ENCODE data around the gene APPL2. TPM values are rescaled to one million over a fixed set of nuclear protein-coding genes. Genes with fewer than 3 reads are reported as not detected.

Gene APPL2
- total RNA-seq, 1 experiment from 2014 or later: 16.1 TPM

GRCh38 chr12:105194947-105195346 lies 41.0 kb downstream of the APPL2 start:
- TF ChIP-seq, protein P1, sequence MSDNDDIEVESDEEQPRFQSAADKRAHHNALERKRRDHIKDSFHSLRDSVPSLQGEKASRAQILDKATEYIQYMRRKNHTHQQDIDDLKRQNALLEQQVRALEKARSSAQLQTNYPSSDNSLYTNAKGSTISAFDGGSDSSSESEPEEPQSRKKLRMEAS (CRISPR knock-in tag; IDR thresholded peaks at IDR 0.05): no peak
- no peak for TF ChIP-seq ZBTB21 (CRISPR knock-in tag; IDR thresholded peaks at IDR 0.05; ENCODE audit: borderline replicate concordance)
- no peak for TF ChIP-seq TEAD4 (CRISPR knock-in tag; IDR thresholded peaks at IDR 0.05)
- no peak for TF ChIP-seq HMGXB4 (CRISPR knock-in tag; IDR thresholded peaks at IDR 0.05)
- TF ChIP-seq ESRRA (CRISPR knock-in tag; IDR thresholded peaks at IDR 0.05; ENCODE audit: borderline replicate concordance): no peak
- TF ChIP-seq OVOL2 (CRISPR knock-in tag; IDR thresholded peaks at IDR 0.05; ENCODE audit: borderline replicate concordance): no peak
- TF ChIP-seq TEAD1 (CRISPR knock-in tag; IDR thresholded peaks at IDR 0.05): no peak
- TF ChIP-seq E2F1 (CRISPR knock-in tag; IDR thresholded peaks at IDR 0.05): no peak
- TF ChIP-seq FOXK1 (CRISPR knock-in tag; IDR thresholded peaks at IDR 0.05): no peak
- no peak for TF ChIP-seq CREB1 (CRISPR knock-in tag; IDR thresholded peaks at IDR 0.05)
- no peak for TF ChIP-seq NFATC4 (CRISPR knock-in tag; IDR thresholded peaks at IDR 0.05)
- no peak for TF ChIP-seq HMGA2 (CRISPR knock-in tag; IDR thresholded peaks at IDR 0.05)
- TF ChIP-seq, protein P2, sequence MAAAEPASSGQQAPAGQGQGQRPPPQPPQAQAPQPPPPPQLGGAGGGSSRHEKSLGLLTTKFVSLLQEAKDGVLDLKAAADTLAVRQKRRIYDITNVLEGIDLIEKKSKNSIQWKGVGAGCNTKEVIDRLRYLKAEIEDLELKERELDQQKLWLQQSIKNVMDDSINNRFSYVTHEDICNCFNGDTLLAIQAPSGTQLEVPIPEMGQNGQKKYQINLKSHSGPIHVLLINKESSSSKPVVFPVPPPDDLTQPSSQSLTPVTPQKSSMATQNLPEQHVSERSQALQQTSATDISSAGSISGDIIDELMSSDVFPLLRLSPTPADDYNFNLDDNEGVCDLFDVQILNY (CRISPR knock-in tag; IDR thresholded peaks at IDR 0.05): no peak
- TF ChIP-seq, protein P3, sequence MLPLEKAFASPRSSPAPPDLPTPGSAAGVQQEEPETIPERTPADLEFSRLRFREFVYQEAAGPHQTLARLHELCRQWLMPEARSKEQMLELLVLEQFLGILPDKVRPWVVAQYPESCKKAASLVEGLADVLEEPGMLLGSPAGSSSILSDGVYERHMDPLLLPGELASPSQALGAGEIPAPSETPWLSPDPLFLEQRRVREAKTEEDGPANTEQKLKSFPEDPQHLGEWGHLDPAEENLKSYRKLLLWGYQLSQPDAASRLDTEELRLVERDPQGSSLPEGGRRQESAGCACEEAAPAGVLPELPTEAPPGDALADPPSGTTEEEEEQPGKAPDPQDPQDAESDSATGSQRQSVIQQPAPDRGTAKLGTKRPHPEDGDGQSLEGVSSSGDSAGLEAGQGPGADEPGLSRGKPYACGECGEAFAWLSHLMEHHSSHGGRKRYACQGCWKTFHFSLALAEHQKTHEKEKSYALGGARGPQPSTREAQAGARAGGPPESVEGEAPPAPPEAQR (CRISPR knock-in tag; IDR thresholded peaks at IDR 0.05): no peak
- TF ChIP-seq NFE2L1 (CRISPR knock-in tag; IDR thresholded peaks at IDR 0.05): no peak
- TF ChIP-seq ZNF425 (CRISPR knock-in tag; conservative IDR thresholded peaks at IDR 0.05): no peak
- TF ChIP-seq MYBL2 (CRISPR knock-in tag; IDR thresholded peaks at IDR 0.05): no peak
- no peak for TF ChIP-seq EMX1 (CRISPR knock-in tag; IDR thresholded peaks at IDR 0.05)
- TF ChIP-seq RELA (CRISPR knock-in tag; IDR thresholded peaks at IDR 0.05; ENCODE audit: borderline replicate concordance): no peak
- H3K36me3 Mint-ChIP-seq: peaks cover 34% of the 10 kb centered on the region
- ChIA-PET CTCF (no interaction called here), POLR2A (no interaction called here)
- no peaks in the 10 kb centered on the region for H3K27me3 Mint-ChIP-seq (ENCODE audit: low read depth)
- ATAC-seq (no peak), DNase-seq (ENCODE audit: low spot score) (no peak)
- H3K4me1 Mint-ChIP-seq: no peaks in the 10 kb centered on the region
- H3K27ac Mint-ChIP-seq: no peak overlapping the region
- no peaks in the 10 kb centered on the region for H3K9me3 Mint-ChIP-seq
- H3K4me3 Mint-ChIP-seq: no peak overlapping the region

DNA sequence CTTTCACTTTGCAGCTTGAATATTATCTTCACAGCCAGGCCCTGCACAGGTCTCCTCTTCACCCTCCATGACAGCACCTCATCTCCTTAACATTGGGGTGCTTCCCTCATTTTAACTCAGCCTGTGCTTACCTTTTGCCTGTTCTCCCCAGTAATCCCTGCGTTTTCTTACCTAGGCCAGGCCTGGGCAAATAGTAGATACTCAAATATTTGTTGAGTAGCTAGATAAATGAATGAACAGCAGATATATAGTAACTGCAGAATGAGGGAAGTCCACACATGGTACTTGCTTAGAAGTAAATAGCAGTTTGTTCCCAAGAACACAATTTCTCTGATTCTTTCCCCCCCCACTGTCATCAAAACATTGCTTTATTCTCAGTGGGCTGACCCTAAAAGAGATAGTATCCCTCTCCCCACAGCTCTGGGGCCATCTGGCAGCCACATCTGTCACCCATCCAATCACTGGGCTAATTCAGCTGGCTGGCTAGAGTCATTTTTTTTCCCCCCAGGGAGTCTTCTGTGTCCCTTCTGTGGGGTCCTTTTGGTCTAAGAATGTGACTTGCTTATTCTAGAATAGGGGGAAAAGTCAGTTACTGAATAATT lies 43.2 kb downstream of the APPL2 start:
- Mint-ChIP-seq H3K4me3 (no peak overlapping the region), H3K4me1 (no peaks in the 10 kb centered on the region), H3K36me3 (peaks cover 50% of the 10 kb centered on the region), H3K27ac (no peak overlapping the region), H3K9me3 (no peaks in the 10 kb centered on the region), H3K27me3 (ENCODE audit: low read depth) (no peaks in the 10 kb centered on the region)
- DNase-seq (ENCODE audit: low spot score): no peak
- no peak for ATAC-seq
- POLR2A ChIA-PET: no interaction called here
- CTCF ChIA-PET: no interaction called here
- TF ChIP-seq NFYB (CRISPR knock-in tag; conservative IDR thresholded peaks at IDR 0.05; ENCODE audit: low read depth): no peak
- TF ChIP-seq ESRRA (CRISPR knock-in tag; IDR thresholded peaks at IDR 0.05; ENCODE audit: borderline replicate concordance): no peak
- TF ChIP-seq RORB (CRISPR knock-in tag; IDR thresholded peaks at IDR 0.05): no peak
- no peak for TF ChIP-seq SP1 (CRISPR knock-in tag; conservative IDR thresholded peaks at IDR 0.05)
- TF ChIP-seq CREB1 (CRISPR knock-in tag; IDR thresholded peaks at IDR 0.05): no peak
- TF ChIP-seq TCF7 (CRISPR knock-in tag; IDR thresholded peaks at IDR 0.05; ENCODE audit: low read depth): no peak
- no peak for TF ChIP-seq HMGXB4 (CRISPR knock-in tag; IDR thresholded peaks at IDR 0.05)
- TF ChIP-seq RELA (CRISPR knock-in tag; IDR thresholded peaks at IDR 0.05; ENCODE audit: borderline replicate concordance): no peak
- TF ChIP-seq GTF2I (CRISPR knock-in tag; conservative IDR thresholded peaks at IDR 0.05): no peak
- TF ChIP-seq ZBTB21 (CRISPR knock-in tag; IDR thresholded peaks at IDR 0.05; ENCODE audit: borderline replicate concordance): no peak
